Calu3 (cell line): ENCODE data around the gene HEATR9. TPM values are rescaled to one million over a fixed set of nuclear protein-coding genes. Genes with fewer than 3 reads are reported as not detected.

Source experiments
- BruUV-seq: library from RNA; stranded (reverse); fragments of 400-500 nt; replicated peaks from 2 replicates; lab custom pipeline; 2021; lab: Mats Ljungman, UMichigan
- CTCF ChIA-PET: fragments of 300-600 bp; sonication (Branson Sonifier 250); formaldehyde crosslinking; loops from one replicate; lab custom pipeline; 2022; ENCODE audit warnings: antibody characterized with exemption; lab: Charles Lee
- DNase-seq: peaks from one replicate; pipeline ENCODE4 v3.0.0; 2022
- H3K27ac Mint-ChIP-seq: one replicate; pipeline ENCODE4 v1.8.0; 2022; ENCODE audit warnings: mixed read lengths; ENCODE audit not compliant: unreplicated experiment
- H3K27me3 Mint-ChIP-seq: one replicate; pipeline ENCODE4 v1.8.0; 2022; ENCODE audit warnings: mixed read lengths; ENCODE audit not compliant: unreplicated experiment
- H3K36me3 Mint-ChIP-seq: one replicate; pipeline ENCODE4 v1.8.0; 2022; ENCODE audit warnings: mild to moderate bottlenecking, moderate library complexity, mixed read lengths; ENCODE audit not compliant: insufficient read depth, unreplicated experiment
- H3K4me1 Mint-ChIP-seq: one replicate; pipeline ENCODE4 v1.8.0; 2022; ENCODE audit warnings: mild to moderate bottlenecking, low read depth, mixed read lengths; ENCODE audit not compliant: unreplicated experiment
- H3K4me3 Mint-ChIP-seq: one replicate; pipeline ENCODE4 v1.8.0; 2022; ENCODE audit warnings: mild to moderate bottlenecking, low read depth, moderate library complexity, mixed read lengths; ENCODE audit not compliant: unreplicated experiment
- H3K9me3 Mint-ChIP-seq: one replicate; pipeline ENCODE4 v1.8.0; 2022; ENCODE audit warnings: low read depth, mixed read lengths; ENCODE audit not compliant: unreplicated experiment
- intact Hi-C: fragments of 100-400 bp; cut with micrococcal nuclease; formaldehyde crosslinking; loops from one replicate; pipeline ENCODE4 v1.10.0; 2022; ENCODE audit not compliant: unreplicated experiment
- total RNA-seq: library from RNA; stranded (reverse); gene quantifications from 2 replicates; pipeline ENCODE4 v1.2.3, GENCODE V29; 2022
- TF ChIP-seq, protein P1 (sequence below): fragments of 200-600 bp; IDR thresholded peaks from one replicate; pipeline ENCODE4 v1.8.0; 2022; ENCODE audit warnings: antibody characterized with exemption; ENCODE audit not compliant: unreplicated experiment

Gene HEATR9
- total RNA-seq, 1 experiment from 2014 or later, result not detected

DNA sequence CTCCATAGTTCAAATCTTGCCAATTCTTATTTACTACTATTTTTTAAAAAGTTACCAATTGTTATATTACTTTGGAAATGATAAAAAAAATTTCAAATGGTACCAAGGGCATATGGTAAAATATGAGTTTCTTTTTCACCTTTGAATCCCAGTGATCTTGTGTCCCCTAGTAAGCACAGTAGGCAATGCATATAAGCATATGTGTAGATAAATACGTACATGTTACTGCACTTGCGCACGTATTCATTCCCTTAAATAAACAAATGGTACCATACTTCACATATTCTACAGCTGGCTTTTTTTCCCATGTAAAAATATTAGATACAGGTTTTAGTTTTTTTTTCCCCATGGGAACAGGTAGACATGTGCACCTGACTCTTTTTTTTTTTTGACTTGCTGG is 27.6 kb downstream of the HEATR9 start:
- TF ChIP-seq, protein P1, sequence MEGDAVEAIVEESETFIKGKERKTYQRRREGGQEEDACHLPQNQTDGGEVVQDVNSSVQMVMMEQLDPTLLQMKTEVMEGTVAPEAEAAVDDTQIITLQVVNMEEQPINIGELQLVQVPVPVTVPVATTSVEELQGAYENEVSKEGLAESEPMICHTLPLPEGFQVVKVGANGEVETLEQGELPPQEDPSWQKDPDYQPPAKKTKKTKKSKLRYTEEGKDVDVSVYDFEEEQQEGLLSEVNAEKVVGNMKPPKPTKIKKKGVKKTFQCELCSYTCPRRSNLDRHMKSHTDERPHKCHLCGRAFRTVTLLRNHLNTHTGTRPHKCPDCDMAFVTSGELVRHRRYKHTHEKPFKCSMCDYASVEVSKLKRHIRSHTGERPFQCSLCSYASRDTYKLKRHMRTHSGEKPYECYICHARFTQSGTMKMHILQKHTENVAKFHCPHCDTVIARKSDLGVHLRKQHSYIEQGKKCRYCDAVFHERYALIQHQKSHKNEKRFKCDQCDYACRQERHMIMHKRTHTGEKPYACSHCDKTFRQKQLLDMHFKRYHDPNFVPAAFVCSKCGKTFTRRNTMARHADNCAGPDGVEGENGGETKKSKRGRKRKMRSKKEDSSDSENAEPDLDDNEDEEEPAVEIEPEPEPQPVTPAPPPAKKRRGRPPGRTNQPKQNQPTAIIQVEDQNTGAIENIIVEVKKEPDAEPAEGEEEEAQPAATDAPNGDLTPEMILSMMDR, result no peak
- intact Hi-C loops, result no loop called here
- CTCF ChIA-PET, result interaction anchor here (0.5 to 0.7 kb wide), 3 partner anchors 25 to 238 kb away, joined by 3 to 4 read pairs (median 4); no protein-coding TSS in a partner anchor

DNA sequence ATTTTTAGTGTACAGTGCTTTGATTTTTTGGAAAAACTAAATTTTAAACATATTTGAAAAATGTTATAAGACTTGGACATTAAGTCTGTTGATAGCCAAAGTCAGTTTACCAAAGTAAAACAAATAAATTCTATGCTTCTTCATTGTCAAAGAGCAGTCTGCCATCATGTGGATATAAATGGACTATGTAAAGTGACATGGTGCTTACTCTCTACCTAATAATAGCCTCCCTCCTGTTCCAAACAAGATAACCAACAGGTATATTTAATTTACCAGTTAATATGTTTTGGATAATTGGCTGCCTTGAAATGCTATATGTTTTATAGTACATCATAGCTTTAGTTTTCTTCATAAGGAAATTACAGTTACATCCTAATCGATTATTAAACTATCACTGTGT is 43.5 kb downstream of the HEATR9 start:
- DNase-seq, result no peak
- Mint-ChIP-seq H3K4me1 (no peaks in the 10 kb centered on the region), H3K27ac (no peak overlapping the region), H3K9me3 (no peaks in the 10 kb centered on the region), H3K4me3 (no peak overlapping the region), H3K27me3 (no peaks in the 10 kb centered on the region), H3K36me3 (peaks cover 76% of the 10 kb centered on the region)
- no TSS peak for BruUV-seq
- CTCF ChIA-PET, result no interaction called here
- TF ChIP-seq, protein P1, result no peak
- intact Hi-C loops, result no loop called here

More for the DNA sequence above, 27.6 kb downstream of the HEATR9 start:
- H3K4me1 Mint-ChIP-seq, result no peaks in the 10 kb centered on the region
- BruUV-seq, result no TSS peak
- peaks cover 71% of the 10 kb centered on the region for H3K36me3 Mint-ChIP-seq
- H3K27me3 Mint-ChIP-seq, result no peaks in the 10 kb centered on the region
- no peak overlapping the region for H3K27ac Mint-ChIP-seq
- H3K4me3 Mint-ChIP-seq, result no peak overlapping the region
- DNase-seq, result no peak
- no peaks in the 10 kb centered on the region for H3K9me3 Mint-ChIP-seq

DNA sequence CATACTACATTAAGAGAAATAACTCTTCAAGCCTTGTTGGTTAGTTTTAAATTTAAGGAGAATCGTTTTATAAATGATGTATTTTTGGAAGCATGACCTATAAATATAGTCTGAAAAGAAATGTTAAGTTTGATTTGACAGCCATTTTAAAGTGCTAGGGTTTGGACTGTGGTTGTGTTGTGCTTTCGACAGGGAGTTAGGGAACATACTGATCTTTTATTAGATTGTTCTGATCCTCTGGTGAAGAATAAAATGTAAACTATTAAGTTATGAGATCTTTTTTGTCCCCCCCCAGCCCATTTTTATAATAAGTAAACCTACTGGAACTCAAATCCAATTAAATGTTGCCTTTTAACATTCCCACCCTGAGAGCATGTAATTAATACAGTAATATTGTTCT is 47.4 kb downstream of the HEATR9 start:
- Mint-ChIP-seq H3K4me3 (no peak overlapping the region), H3K27me3 (no peaks in the 10 kb centered on the region), H3K36me3 (peaks cover 73% of the 10 kb centered on the region), H3K9me3 (no peaks in the 10 kb centered on the region), H3K4me1 (peaks cover 11% of the 10 kb centered on the region), H3K27ac (no peak overlapping the region)
- TF ChIP-seq, protein P1, result no peak
- CTCF ChIA-PET, result interaction anchor here (1.7 kb wide), 1 partner anchor 12 kb away, joined by 4 read pairs; the partner anchor contains the start of gene TAF15
- BruUV-seq, result no TSS peak
- intact Hi-C loops, result no loop called here
- DNase-seq, result no peak

DNA sequence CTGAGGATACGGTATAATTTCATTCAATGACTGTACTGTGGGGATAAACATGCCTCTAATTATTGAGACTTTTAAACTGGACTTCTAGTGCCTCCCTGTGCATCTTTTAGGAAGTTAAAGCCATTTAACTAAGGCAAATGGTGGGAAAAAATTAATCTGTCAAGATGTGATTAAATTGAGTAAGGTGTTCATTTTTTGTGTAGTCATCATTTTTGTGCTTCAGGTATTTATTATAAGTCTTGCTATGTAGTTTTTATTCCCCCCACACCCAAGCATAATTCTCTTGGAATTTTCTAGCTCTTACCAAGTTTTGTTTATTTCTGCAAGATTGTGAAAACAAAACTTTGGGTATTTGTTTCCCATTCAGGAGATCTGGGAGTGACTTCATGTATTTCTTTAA is 49.2 kb downstream of the HEATR9 start:
- no peak for DNase-seq
- H3K27me3 Mint-ChIP-seq, result no peaks in the 10 kb centered on the region
- H3K27ac Mint-ChIP-seq, result no peak overlapping the region
- intact Hi-C loops, result no loop called here
- peaks cover 11% of the 10 kb centered on the region for H3K4me1 Mint-ChIP-seq
- TF ChIP-seq, protein P1, result no peak
- CTCF ChIA-PET, result interaction anchor here (0.8 to 1.7 kb wide), 2 partner anchors 10 to 14 kb away, joined by 4 to 5 read pairs; partner anchors contain the start of gene TAF15
- no peaks in the 10 kb centered on the region for H3K9me3 Mint-ChIP-seq
- H3K4me3 Mint-ChIP-seq, result no peak overlapping the region
- no TSS peak for BruUV-seq
- peaks cover 61% of the 10 kb centered on the region for H3K36me3 Mint-ChIP-seq
